HL-60 (cell line): ENCODE results near the gene MED9.

ENCODE experiments used
- DNase-seq, 2 experiments: peaks; one replicate each; pipeline ENCODE4 v3.0.0-alpha.2; 2010 to 2020; ENCODE audit warnings: low read depth in 1 of 2, low spot score in 1 of 2
- H3K27ac ChIP-seq: fragments of 250-450 bp; sonication (Bioruptor Pico); replicated peaks from 2 replicates; pipeline ENCODE4 v1.5.1; 2020; ENCODE audit warnings: mild to moderate bottlenecking, moderate library complexity
- H3K27me3 ChIP-seq: fragments of 250-450 bp; sonication (Bioruptor Pico); 2 replicates; pipeline ENCODE4 v1.5.1; 2021; ENCODE audit warnings: mild to moderate bottlenecking, moderate library complexity; ENCODE audit not compliant: insufficient read depth, poor library complexity, severe bottlenecking
- H3K4me3 ChIP-seq: replicated peaks from 2 replicates; pipeline ENCODE4 v1.5.1; 2011; ENCODE audit warnings: mild to moderate bottlenecking, control low read depth, low read length; ENCODE audit not compliant: insufficient read depth
- CTCF ChIP-seq: IDR thresholded peaks from one replicate; pipeline ENCODE4 v1.5.1; 2011; ENCODE audit warnings: low read length, control low read depth, inconsistent platforms; ENCODE audit not compliant: insufficient read depth
- GABPA ChIP-seq: IDR thresholded peaks from 2 replicates; pipeline ENCODE4 v1.6.1; 2012; ENCODE audit warnings: low read depth
- POLR2AphosphoS5 ChIP-seq: IDR thresholded peaks from 2 replicates; pipeline ENCODE4 v1.6.1; 2012; ENCODE audit warnings: low read depth
- SPI1 ChIP-seq: IDR thresholded peaks from 2 replicates; pipeline ENCODE4 v1.6.1; 2012; ENCODE audit warnings: low read depth, mild to moderate bottlenecking, borderline replicate concordance
- TF ChIP-seq, protein P1 (sequence below): IDR thresholded peaks from 2 replicates; pipeline ENCODE4 v1.6.1; 2012; ENCODE audit warnings: low read depth; ENCODE audit not compliant: insufficient replicate concordance

Gene MED9

GRCh38 chr17:17538417-17539391 is 61.9 kb downstream of the MED9 start:
- no peaks in the 10 kb centered on the region for H3K27me3 ChIP-seq
- no peak for DNase-seq
- no peak overlapping the region for H3K4me3 ChIP-seq
- TF ChIP-seq GABPA (no peak), SPI1 (no peak), POLR2AphosphoS5 (no peak), CTCF (no peak)
- TF ChIP-seq, protein P1, sequence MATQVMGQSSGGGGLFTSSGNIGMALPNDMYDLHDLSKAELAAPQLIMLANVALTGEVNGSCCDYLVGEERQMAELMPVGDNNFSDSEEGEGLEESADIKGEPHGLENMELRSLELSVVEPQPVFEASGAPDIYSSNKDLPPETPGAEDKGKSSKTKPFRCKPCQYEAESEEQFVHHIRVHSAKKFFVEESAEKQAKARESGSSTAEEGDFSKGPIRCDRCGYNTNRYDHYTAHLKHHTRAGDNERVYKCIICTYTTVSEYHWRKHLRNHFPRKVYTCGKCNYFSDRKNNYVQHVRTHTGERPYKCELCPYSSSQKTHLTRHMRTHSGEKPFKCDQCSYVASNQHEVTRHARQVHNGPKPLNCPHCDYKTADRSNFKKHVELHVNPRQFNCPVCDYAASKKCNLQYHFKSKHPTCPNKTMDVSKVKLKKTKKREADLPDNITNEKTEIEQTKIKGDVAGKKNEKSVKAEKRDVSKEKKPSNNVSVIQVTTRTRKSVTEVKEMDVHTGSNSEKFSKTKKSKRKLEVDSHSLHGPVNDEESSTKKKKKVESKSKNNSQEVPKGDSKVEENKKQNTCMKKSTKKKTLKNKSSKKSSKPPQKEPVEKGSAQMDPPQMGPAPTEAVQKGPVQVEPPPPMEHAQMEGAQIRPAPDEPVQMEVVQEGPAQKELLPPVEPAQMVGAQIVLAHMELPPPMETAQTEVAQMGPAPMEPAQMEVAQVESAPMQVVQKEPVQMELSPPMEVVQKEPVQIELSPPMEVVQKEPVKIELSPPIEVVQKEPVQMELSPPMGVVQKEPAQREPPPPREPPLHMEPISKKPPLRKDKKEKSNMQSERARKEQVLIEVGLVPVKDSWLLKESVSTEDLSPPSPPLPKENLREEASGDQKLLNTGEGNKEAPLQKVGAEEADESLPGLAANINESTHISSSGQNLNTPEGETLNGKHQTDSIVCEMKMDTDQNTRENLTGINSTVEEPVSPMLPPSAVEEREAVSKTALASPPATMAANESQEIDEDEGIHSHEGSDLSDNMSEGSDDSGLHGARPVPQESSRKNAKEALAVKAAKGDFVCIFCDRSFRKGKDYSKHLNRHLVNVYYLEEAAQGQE, result no peak
- no peak overlapping the region for H3K27ac ChIP-seq

DNA sequence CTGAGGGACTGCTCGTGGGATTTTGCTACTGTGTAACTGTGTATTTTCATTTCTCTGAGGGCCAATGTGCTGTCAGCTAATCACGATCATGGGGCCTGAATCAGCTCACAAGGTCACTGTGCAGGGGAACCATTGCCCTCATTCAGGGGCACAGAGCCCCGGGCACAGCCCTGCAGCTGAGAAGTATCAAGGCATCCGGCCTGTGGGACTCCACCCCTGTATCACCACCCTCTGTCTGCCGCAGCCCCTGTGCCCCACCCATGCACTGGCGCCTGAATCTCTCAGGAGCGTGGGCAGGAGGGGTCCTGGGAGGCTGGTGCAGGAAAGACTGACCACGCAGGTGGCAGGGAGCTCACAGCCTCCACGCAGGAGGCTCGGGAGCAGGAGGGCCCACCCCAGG is 62.8 kb downstream of the MED9 start:
- no peak for TF ChIP-seq SPI1
- DNase-seq, result no peak
- H3K27me3 ChIP-seq, result no peaks in the 10 kb centered on the region
- no peak overlapping the region for H3K27ac ChIP-seq
- H3K4me3 ChIP-seq, result no peak overlapping the region

GRCh38 chr17:17540278-17540906 is 63.6 kb downstream of the MED9 start:
- Histone ChIP-seq H3K27me3 (no peaks in the 10 kb centered on the region), H3K27ac (no peak overlapping the region), H3K4me3 (no peak overlapping the region)
- TF ChIP-seq POLR2AphosphoS5 (no peak), GABPA (no peak), CTCF (no peak)
- TF ChIP-seq, protein P1, result no peak
- DNase-seq, result no peak

GRCh38 chr17:17540935-17541639 is 64.3 kb downstream of the MED9 start:
- DNase-seq, result no peak
- no peak overlapping the region for H3K4me3 ChIP-seq
- no peaks in the 10 kb centered on the region for H3K27me3 ChIP-seq
- no peak overlapping the region for H3K27ac ChIP-seq
- TF ChIP-seq, protein P1, result no peak
